ENCODE data around the gene PNPO.

GRCh38 chr17:47945080-47945479 lies 3.7 kb downstream of the PNPO start:
- TF ChIP-seq CTCF (optimal IDR thresholded peaks at IDR 0.05 in 1 of 3, IDR thresholded peaks at IDR 0.05 in 1 of 3, conservative IDR thresholded peaks at IDR 0.05 in 1 of 3; ENCODE audit: extremely low read depth in 1 of 3, insufficient read depth in 2 of 3, low read length in 3 of 3), result no peak
- TF ChIP-seq EZH2 (IDR thresholded peaks at IDR 0.05; ENCODE audit: low read length), result no peak

Data from keratinocyte (primary cell).